Lung microvascular endothelial cell (primary cell): ENCODE data around the gene TTC36. TPM values are rescaled to one million over a fixed set of nuclear protein-coding genes. Genes with fewer than 3 reads are reported as not detected.
"Not testable (repeated sequence)": the region's sequence is repeated elsewhere in the genome, so short reads cannot be mapped to it uniquely, and the experiment has no call there.

Experiments used
- DNase-seq, 2 donors: peaks; one replicate each; pipeline versions ENCODE4 v3.0.0 to v3.0.0-alpha.2; 2010; ENCODE audit warnings: low read depth in 2 of 2
- total RNA-seq: library from RNA; depleted of rRNA; stranded (reverse); fragments of >200 nt; gene quantifications from 2 replicates; pipeline ENCODE4 v1.2.1, GENCODE V29; 2014

Gene TTC36, protein sequence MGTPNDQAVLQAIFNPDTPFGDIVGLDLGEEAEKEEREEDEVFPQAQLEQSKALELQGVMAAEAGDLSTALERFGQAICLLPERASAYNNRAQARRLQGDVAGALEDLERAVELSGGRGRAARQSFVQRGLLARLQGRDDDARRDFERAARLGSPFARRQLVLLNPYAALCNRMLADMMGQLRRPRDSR
- 0.44 and 1.6 TPM in 2 replicates for total RNA-seq

DNA sequence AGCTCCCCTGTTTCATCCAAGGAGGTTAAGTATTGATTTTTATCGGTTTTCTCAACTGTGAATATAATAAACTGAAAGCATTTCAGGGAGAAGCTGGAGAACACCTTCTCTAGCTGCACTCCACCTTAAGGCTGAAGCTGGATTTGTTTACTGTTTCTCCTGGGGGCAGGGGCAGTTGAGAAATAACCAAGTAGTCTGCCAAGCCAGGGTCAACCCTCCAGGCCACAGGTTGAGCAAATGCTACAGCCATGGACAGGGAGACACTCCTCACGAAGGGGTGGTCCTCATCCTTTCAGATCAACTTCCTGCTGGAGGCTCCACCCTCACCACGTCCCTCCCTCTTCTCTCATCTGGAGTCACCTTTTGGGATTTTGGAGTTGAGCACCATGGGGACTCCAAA is at the start of gene TTC36:
TSS of gene TTC36 (plus strand) at position 366 of the 400 bp plus-strand sequence. CDS start at position 387, 21 bp downstream.
- no peak for DNase-seq

DNA sequence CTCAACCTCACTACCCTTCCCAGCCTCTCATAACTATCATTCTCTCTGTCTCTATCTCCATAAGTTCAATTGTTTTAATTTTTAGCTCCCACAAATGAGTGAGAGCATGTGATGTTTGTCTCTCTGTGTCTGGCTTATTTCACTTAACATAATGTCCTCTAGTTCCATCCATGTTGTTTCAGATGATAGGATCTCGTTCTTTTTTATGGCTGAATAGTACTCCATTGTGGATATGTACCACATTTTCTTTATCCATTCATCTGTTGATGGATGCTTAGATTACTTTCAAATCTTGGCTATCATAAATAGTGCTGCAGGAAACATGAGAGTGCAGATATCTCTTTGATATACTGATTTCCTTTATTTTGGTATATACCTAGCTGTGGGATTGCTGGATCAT is 46.0 kb upstream of the TTC36 start:
- DNase-seq: not testable (repeated sequence)

DNA sequence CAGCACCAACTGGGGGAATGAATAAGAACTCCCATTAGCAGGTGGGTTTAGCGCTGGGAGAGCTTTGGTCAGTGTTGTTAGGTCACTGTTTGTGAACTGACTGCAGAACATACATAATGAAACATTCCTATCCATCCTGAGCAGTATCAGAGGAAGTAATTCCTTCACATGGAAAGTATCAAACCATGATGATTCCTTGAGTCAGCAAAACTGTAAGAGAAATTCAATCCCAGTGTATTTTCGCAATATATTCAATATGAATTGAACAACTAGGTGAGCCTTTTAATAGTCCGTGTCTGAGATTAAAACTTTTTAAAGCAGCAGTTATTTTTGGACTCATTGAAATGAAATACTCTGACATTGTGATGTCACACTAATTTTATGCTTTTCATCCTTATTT is 42.9 kb upstream of the TTC36 start:
- no peak for DNase-seq

DNA sequence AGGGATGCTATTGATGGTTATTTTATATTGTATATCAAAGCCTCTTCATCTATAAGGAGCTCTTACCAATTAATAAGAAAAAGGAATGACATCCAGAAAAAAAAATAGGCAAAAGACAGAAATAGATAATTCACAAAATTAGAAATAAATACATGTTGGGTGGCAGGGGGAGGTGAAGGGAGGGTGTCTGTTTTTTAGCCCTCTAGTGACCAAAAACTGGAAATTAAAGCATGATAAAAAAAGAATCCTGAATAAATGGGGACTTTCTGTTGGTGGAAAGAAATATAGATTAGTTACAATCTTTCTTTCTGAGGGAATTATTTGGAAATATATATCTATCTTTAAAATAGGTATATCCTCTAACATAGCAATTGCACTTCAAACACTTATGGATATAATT is 42.0 kb upstream of the TTC36 start:
- no peak for DNase-seq

DNA sequence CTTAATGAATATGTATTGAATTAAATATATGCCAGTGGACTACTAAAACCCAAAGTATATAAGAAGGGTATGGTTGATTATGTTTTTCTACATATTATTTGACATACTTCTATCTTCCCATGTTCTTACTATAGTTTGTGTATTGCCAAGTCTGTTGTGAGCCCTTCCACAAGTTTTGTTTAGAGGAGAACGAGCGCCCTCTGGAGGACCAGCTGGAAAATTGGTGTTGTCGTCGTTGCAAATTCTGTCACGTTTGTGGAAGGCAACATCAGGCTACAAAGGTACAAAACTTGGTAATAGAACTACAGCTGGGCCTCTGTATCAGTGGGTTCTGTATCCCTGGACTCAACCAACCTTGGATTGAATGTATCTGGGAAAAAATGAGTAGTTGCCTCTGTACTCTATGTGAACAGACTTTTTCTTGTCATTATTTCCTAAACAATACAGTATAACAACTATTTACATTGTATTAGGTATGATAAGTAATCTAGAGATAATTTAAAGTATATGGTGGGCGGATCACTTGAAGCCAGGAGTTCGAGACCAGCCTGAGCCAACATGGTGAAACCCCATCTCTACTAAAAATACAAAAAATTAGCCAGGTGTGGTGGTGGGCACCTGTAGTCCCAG is 38.7 kb upstream of the TTC36 start:
- DNase-seq: peak; percentile 85 to 89

DNA sequence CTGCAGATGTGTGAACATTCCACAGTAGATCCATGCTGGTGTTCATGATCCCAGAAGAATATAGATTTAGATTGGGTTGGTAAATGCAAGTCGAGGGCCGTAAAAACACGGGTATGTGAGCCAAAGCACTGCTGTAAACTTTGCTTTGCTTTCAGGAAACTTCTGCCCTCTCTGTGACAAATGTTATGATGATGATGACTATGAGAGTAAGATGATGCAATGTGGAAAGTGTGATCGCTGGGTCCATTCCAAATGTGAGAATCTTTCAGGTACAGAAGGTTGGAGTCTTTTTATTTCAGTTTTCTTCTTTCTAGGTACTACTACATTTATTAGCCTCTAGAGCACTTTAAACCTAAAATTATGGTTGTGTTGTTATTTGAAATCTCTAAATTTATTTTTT is 36.2 kb upstream of the TTC36 start:
- DNase-seq: no peak

DNA sequence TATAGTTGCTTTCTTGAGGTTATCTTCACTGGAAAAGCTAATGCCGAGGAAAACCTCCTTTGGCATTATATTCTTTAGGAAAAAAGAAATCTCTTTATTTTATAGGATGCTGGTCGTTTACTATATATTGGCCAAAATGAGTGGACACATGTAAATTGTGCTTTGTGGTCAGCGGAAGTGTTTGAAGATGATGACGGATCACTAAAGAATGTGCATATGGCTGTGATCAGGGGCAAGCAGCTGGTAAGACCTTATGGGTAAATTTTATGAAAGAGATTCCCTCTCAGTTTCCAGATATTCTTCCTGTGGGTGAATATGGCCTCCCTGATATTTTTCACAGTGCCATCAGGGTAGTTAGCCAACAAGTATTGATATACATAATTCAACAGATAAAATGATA is 29.4 kb upstream of the TTC36 start:
- peak in 1 of 2 donors; percentile 40 for DNase-seq

DNA sequence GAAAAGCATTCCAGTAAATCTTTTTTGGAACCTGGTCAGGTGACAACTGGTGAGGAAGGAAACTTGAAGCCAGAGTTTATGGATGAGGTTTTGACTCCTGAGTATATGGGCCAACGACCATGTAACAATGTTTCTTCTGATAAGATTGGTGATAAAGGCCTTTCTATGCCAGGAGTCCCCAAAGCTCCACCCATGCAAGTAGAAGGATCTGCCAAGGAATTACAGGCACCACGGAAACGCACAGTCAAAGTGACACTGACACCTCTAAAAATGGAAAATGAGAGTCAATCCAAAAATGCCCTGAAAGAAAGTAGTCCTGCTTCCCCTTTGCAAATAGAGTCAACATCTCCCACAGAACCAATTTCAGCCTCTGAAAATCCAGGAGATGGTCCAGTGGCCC is 24.1 kb upstream of the TTC36 start:
- no peak for DNase-seq

DNA sequence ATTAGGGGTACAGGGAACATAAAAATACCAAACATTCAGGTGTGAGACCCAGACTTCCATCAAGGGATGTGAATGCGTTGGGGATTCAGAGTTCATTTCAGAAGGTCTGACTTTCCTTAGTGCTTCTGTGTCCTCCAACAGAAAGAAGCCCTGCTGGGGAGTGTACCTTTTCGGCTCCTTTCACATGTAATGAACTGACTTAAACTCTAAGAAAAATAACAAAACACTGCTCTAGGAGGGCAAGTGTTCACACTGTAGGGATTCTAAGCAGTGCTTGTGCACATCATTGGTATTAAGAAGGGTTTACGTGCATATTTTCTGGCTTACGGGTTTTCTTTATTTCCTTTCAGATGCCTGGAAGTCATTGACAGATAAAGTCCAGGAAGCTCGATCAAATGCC is 15.7 kb upstream of the TTC36 start:
- DNase-seq: no peak

DNA sequence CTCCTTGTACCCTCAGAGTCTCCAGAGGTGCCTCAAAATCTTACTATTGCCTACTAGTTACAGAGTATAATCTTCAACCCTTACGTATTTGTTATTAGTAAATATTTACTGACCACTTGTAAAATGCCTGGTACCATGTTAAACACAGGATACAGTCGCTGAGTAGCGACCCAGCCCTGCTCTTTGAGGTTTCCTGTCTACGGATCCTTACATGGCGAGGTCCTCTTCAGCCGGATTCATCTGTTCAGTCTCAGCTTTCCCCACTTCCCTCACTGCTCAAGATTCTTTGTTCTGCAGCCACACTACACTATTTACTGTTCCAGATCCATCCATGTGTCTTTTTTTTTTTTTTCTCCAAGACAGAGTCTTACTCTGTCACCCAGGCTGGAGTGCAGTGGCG is 13.2 kb upstream of the TTC36 start:
- peak in 1 of 2 donors; percentile 78 for DNase-seq

DNA sequence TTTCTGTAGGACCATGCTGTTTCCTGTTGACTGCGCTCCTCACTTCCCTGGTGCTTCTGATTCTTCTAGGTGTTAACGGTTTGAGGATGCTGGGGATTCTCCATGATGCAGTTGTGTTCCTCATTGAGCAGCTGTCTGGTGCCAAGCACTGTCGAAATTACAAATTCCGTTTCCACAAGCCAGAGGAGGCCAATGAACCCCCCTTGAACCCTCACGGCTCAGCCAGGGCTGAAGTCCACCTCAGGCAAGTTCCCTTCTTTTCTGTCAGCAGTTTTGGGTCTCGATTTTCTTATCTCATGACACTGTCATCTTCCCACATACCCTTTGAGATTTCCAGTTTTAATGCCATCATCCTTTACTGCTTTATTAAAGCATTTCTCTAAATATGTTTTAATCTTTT is 7.7 kb upstream of the TTC36 start:
- DNase-seq: no peak

DNA sequence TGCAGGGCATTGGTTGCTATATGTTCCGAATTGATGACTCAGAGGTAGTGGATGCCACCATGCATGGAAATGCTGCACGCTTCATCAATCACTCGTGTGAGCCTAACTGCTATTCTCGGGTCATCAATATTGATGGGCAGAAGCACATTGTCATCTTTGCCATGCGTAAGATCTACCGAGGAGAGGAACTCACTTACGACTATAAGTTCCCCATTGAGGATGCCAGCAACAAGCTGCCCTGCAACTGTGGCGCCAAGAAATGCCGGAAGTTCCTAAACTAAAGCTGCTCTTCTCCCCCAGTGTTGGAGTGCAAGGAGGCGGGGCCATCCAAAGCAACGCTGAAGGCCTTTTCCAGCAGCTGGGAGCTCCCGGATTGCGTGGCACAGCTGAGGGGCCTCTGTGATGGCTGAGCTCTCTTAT is 5.4 kb upstream of the TTC36 start:
- DNase-seq: no peak

DNA sequence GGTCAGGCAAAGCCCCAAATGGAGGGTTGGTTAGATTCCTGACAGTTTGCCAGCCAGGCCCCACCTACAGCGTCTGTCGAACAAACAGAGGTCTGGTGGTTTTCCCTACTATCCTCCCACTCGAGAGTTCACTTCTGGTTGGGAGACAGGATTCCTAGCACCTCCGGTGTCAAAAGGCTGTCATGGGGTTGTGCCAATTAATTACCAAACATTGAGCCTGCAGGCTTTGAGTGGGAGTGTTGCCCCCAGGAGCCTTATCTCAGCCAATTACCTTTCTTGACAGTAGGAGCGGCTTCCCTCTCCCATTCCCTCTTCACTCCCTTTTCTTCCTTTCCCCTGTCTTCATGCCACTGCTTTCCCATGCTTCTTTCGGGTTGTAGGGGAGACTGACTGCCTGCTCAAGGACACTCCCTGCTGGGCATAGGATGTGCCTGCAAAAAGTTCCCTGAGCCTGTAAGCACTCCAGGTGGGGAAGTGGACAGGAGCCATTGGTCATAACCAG is 4.7 kb upstream of the TTC36 start:
- peak; percentile 50 to 58 for DNase-seq

DNA sequence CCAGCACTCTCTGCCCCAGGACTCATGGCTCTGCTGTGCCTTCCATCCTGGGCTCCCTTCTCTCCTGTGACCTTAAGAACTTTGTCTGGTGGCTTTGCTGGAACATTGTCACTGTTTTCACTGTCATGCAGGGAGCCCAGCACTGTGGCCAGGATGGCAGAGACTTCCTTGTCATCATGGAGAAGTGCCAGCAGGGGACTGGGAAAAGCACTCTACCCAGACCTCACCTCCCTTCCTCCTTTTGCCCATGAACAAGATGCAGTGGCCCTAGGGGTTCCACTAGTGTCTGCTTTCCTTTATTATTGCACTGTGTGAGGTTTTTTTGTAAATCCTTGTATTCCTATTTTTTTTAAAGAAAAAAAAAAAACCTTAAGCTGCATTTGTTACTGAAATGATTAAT is 2.9 kb upstream of the TTC36 start:
- DNase-seq: no peak

DNA sequence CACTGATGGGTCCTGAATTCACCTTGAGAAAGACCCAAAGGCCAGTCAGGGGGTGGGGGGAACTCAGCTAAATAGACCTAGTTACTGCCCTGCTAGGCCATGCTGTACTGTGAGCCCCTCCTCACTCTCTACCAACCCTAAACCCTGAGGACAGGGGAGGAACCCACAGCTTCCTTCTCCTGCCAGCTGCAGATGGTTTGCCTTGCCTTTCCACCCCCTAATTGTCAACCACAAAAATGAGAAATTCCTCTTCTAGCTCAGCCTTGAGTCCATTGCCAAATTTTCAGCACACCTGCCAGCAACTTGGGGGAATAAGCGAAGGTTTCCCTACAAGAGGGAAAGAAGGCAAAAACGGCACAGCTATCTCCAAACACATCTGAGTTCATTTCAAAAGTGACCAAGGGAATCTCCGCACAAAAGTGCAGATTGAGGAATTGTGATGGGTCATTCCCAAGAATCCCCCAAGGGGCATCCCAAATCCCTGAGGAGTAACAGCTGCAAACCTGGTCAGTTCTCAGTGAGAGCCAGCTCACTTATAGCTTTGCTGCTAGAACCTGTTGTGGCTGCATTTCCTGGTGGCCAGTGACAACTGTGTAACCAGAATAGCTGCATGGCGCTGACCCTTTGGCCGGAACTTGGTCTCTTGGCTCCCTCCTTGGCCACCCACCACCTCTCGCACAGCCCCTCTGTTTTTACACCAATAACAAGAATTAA is 2.4 kb upstream of the TTC36 start:
- no peak for DNase-seq

DNA sequence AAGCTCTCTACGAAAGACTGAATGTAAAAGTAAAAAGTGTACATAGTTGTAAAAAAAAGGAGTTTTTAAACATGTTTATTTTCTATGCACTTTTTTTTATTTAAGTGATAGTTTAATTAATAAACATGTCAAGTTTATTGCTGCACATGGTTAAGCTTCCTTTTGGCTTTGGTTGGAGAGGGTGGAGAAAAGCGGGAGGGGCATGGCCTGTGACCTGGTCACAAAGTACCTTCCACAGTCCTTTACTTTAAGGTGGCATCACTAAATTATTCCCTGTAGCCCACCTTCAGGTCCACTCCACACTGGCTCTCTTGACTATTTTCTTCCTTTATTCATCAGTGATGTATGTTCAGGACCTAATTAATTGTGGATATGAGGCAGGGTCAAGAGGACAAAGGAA is 586 bp upstream of the TTC36 start:
- DNase-seq: no peak

DNA sequence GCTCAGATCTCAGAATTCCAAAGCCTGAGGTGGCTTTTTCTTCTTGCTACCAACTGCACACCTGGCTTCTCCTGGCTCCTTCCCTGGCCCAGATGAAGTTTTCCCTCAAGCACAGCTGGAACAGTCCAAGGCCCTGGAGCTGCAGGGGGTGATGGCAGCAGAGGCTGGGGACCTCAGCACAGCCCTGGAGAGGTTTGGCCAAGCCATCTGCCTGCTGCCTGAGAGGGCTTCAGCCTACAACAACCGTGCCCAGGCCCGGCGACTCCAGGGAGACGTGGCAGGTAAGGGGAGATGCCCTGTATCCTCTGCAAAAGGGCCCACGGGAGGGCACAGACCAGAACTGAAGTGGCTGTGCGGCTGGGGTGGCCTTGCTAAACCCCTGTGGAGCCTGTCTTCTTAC is 1.2 kb downstream of the TTC36 start:
- DNase-seq: no peak

DNA sequence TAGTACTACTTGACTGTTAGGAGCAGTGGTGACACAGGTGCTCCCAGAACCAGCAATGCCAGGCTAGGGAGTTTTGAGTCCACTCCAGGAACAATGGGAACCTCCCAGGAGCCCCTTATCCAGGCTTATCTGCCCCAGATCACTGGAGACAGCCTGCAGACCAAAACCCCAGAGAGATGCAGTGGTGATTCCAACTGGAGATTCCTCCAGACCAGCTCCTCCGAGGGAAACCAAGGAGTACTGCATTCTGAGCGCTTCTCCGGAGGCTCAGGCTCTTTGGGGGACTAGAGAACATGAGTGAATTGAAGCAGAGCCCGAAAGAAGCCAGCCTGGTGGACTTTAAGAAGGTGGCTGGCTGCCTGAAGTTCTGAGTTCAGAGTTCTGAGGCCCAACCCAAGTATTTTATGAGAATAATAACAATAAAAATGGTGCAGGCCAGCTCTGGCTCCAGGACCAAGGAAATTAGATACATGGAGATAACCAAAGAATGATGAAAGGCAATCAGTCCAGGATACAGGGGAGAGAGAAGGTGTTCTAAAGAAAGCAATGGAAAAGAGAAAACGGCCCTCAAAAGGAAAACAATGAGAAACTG is 2.4 kb downstream of the TTC36 start:
- DNase-seq: no peak

DNA sequence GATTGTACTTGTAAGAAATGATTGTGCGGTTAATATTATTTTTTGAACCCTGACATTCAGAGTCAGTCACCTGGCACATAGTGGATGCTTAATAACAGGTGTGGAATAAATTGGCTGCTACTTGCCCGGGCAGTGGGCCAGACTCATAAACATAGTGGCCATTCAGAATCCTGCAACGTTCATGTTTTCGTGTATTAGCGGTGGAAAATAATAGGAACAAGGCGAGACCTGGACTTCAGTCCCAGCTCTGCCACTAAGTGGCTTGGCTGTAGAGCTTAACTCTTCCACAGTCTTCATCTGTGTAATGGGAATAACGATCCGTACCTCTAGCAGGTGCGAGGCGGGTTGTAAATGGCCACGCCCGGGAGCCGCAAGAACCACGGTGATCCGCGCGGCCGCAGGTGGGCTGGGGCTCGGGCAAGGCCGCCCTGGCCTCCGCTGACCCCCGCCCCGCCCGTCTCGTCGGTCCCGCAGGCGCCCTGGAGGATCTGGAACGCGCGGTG is 3.0 kb downstream of the TTC36 start:
- DNase-seq: peak; percentile 12 to 70

DNA sequence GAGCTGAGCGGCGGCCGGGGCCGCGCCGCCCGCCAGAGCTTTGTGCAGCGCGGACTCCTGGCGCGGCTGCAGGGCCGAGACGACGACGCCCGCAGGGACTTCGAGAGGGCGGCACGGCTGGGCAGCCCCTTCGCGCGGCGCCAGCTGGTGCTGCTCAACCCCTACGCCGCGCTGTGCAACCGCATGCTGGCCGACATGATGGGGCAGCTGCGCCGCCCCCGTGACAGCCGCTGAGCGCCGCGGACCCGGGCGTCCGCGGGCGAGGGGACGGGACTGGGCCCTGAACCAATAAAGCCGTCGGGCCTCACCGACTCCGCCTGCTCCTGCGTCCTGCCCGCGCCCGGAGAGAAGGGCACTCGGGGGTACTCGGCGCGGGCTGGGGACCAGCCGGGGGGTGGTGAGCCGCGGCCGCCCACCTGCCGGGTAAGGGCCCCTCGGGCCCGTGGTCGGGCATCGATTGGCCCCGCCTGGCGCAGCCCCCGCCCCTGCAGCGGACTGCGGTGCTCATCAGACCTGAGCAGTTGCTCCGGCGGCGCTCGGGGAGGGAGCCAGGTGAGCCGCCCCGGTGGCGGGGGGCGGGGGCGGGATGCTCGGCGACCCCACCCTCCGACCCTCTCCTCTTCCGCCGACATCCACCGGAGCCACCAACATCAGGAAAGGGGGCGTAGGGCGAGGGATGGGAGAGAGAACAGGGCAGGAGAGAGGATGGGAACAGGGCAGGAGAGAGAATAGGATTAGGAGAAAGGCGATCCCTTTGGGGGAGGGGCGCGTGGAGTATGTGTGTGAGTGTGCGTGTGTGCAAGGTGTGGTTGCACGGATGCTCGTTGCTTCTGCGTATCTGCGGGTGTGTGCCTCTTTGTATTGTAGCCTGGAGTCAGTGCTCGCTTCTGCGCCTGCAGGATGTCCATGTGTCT is 3.7 kb downstream of the TTC36 start, which contains the start of gene TMEM25:
TSS of gene TMEM25 (plus strand) at position 510 of the 914 bp plus-strand sequence. CDS start 610 bp downstream, outside the sequence.
- peak; percentile 48 to 74 for DNase-seq

DNA sequence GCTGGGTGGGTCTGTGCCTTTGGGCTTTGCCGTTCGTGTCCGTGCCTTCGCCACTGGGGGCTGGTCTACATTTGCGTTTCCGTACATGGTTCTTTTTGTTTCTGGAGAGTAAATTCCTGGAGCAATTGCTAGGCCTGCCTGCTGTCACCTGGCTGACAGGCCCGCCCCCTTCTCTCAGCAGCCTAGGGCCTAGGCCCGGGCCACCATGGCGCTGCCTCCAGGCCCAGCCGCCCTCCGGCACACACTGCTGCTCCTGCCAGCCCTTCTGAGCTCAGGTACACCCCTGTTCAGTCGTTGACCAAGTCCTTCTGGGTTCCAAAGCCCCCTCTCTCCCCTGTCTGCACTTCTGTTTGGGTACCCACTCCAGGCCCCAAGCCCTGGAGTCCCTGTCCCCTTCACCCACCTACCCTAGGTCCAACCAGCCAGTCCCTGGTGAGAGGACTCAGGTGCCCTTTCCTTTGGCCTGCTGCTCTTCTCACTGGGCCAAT is 4.4 kb downstream of the TTC36 start:
- DNase-seq: no peak
